PC-3 (cell line): ENCODE measurements around the gene RNF168.

Source experiments
- EZH2 ChIP-seq: fragments of 300-600 bp; sonication (generic); IDR thresholded peaks from one replicate; pipeline ENCODE4 v1.6.1; 2017; ENCODE audit warnings: antibody characterized with exemption, mild to moderate bottlenecking, low read length; ENCODE audit not compliant: unreplicated experiment
- EZH2phosphoT487 ChIP-seq: fragments of 300-600 bp; sonication (generic); IDR thresholded peaks from 2 replicates; pipeline ENCODE4 v1.6.1; 2018; ENCODE audit warnings: mild to moderate bottlenecking, antibody characterized with exemption, low read length, borderline replicate concordance
- TF ChIP-seq, protein P1 (sequence below): fragments of 300-600 bp; sonication (generic); conservative IDR thresholded peaks from 2 replicates; pipeline ENCODE4 v1.5.1; 2017; ENCODE audit warnings: antibody characterized with exemption, low read depth, mild to moderate bottlenecking, low read length

DNA sequence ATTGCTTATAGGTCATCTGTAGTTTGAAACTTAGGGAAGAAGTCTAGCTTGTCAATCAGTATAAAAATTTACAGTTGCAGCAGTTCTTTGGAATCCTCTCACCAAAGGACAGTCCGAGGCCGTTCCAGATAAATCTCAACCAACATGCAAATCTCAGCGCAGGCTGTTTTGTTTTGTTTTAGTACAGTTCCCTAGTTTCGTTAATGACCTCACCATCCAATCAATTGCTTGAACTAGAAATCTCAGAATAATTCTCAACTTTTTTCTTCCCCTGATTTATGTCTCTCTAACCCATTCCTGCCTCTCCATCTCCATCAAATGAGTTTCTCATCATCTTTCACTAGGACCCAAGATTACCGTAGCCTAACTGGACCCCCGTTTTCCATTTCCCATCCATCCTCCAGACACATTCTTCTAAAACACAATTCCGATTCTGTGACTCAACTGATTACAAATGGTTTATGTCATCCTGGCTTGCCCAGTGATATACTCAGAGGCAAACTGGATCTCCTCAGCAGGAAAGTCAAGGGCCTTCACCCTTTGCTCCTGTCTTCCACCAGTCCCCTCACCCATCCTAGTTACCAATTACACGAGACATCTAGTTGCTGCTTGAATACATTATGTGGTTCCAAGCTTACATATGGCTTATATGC lies 10.3 kb upstream of the RNF168 start:
- TF ChIP-seq, protein P1, sequence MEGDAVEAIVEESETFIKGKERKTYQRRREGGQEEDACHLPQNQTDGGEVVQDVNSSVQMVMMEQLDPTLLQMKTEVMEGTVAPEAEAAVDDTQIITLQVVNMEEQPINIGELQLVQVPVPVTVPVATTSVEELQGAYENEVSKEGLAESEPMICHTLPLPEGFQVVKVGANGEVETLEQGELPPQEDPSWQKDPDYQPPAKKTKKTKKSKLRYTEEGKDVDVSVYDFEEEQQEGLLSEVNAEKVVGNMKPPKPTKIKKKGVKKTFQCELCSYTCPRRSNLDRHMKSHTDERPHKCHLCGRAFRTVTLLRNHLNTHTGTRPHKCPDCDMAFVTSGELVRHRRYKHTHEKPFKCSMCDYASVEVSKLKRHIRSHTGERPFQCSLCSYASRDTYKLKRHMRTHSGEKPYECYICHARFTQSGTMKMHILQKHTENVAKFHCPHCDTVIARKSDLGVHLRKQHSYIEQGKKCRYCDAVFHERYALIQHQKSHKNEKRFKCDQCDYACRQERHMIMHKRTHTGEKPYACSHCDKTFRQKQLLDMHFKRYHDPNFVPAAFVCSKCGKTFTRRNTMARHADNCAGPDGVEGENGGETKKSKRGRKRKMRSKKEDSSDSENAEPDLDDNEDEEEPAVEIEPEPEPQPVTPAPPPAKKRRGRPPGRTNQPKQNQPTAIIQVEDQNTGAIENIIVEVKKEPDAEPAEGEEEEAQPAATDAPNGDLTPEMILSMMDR: no peak
- TF ChIP-seq EZH2phosphoT487: no peak
- no peak for TF ChIP-seq EZH2
